Stomach smooth muscle (tissue), 2 donors: ENCODE measurements around the gene BBS5.
"Not testable (repeated sequence)": the region's sequence is repeated elsewhere in the genome, so short reads cannot be mapped to it uniquely, and the experiment has no call there.

Experiments used
- H3K27ac ChIP-seq: one replicate; pipeline ENCODE4 v1.7.0; 2013; ENCODE audit warnings: mild to moderate bottlenecking, low read length, inconsistent platforms
- H3K27me3 ChIP-seq, 2 donors: one replicate each; pipeline ENCODE4 v1.7.0; 2013; ENCODE audit warnings: low read length in 2 of 2; ENCODE audit not compliant: insufficient read depth in 2 of 2, control insufficient read depth in 1 of 2
- H3K36me3 ChIP-seq, 2 donors: one replicate each; pipeline ENCODE4 v1.7.0; 2013; ENCODE audit warnings: low read length in 2 of 2; ENCODE audit not compliant: control insufficient read depth in 2 of 2, insufficient read depth in 2 of 2
- H3K4me1 ChIP-seq: one replicate; pipeline ENCODE4 v1.7.0; 2013; ENCODE audit warnings: low read length; ENCODE audit not compliant: control insufficient read depth, insufficient read depth
- H3K4me3 ChIP-seq, 2 donors: one replicate each; pipeline ENCODE4 v1.7.0; 2013; ENCODE audit warnings: low read length in 2 of 2
- H3K9ac ChIP-seq, 2 donors: one replicate each; pipeline ENCODE4 v1.7.0; 2013; ENCODE audit warnings: low read length in 2 of 2, mild to moderate bottlenecking in 1 of 2
- H3K9me3 ChIP-seq, 2 donors: one replicate each; pipeline ENCODE4 v1.7.0; 2013; ENCODE audit warnings: low read length in 2 of 2; ENCODE audit not compliant: control insufficient read depth in 2 of 2
- donor health status: healthy.
- donor health status: Pancreatic carcinoma.

Gene BBS5

GRCh38 chr2:169479257-169480078 lies at the start of gene BBS5:
Gene BBS5, plus strand, starts transcription at chr2:169479494. Its CDS starts 60 bp downstream, at chr2:169479554.
- Histone ChIP-seq H3K4me3 (peak within 1 kb of the TSS; percentile 92 to 95), H3K4me1 (peaks cover 12% of the 10 kb centered on the region), H3K27me3 (no peaks in the 10 kb centered on the region), H3K9ac (peak within 1 kb of the TSS; percentile 91 to 94), H3K9me3 (no peaks in the 10 kb centered on the region), H3K36me3 (peaks cover 7 to 12% of the 10 kb centered on the region in 2 donors), H3K27ac (peak within 1 kb of the TSS; percentile 71)

DNA sequence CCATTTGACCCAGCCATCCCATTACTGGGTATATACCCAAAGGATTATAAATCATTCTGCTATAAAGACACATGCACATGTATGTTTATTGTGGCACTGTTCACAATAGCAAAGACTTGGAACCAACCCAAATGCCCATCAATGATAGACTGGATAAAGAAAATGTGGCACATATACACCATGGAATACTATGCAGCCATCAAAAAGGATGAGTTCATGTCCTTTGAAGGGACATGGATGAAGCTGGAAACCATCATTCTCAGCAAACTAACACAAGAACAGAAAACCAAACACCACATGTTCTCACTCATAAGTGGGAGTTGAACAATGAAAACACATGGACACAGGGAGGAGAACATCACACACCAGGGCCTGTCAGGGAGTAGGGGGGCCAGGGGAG lies 47.5 kb upstream of the BBS5 start:
- not testable (repeated sequence) for H3K27ac ChIP-seq, H3K9ac ChIP-seq, H3K36me3 ChIP-seq, H3K9me3 ChIP-seq, H3K4me1 ChIP-seq, H3K4me3 ChIP-seq, H3K27me3 ChIP-seq

- H3K4me3 ChIP-seq, H3K36me3 ChIP-seq, H3K9ac ChIP-seq, H3K27ac ChIP-seq, H3K9me3 ChIP-seq, H3K27me3 ChIP-seq, H3K4me1 ChIP-seq: not testable (repeated sequence)
These were observed 45.1 kb upstream of the BBS5 start for GRCh38 chr2:169434236-169434635.

DNA sequence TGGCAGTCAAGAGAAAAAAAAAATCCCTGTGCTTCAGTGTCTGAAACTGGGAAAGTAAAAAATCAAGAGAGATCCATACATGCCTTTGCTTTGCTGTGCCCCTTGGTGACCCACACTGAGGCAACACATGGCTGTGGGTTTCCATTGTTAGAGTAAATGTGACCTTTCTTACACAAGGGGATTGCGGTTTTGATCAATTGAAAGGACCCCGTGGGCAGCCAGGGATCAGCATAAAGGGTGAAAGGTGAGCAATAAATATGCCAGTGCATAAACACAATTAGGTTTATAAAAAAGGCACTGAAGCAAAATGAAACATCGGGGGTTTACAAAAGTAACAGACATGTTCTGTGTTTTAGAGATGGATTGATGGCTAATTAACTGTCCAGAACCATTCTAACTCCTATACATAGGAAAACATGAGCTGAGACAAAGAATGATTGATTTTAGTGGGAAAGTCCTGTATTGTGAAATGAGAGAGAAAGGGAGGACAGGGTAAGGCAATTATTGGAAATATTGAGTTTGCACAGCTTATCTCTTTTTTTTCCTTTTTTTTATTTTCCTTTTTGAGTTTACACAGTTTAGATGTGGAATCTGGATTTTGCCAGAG lies 40.7 kb upstream of the BBS5 start:
- Histone ChIP-seq H3K36me3 (no peaks in the 10 kb centered on the region), H3K27me3 (no peaks in the 10 kb centered on the region), H3K9ac (no peak overlapping the region), H3K4me3 (no peak overlapping the region), H3K27ac (no peak overlapping the region), H3K9me3 (no peaks in the 10 kb centered on the region), H3K4me1 (no peaks in the 10 kb centered on the region)

DNA sequence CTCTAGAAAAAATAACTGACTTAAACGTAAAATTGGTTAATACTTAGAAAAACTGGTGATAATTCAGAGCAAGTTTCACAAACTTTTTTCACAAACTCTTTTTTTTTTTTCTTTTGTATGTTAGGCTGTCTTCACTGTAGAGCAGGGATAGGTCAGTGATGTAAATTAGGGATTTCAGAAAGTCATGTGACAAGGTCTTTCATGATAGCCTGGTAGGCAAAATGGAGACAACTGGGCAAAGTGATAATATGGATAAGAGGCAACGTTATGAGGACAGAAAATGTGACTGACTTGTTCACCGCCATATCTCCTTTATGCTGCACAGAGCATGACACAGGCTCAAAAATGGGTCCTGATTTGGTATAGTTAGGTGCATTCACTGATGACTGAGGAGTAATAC lies 39.4 kb upstream of the BBS5 start:
- no peaks in the 10 kb centered on the region for H3K4me1 ChIP-seq
- H3K4me3 ChIP-seq: no peak overlapping the region
- H3K27me3 ChIP-seq: no peaks in the 10 kb centered on the region
- H3K9me3 ChIP-seq: no peaks in the 10 kb centered on the region
- H3K9ac ChIP-seq: no peak overlapping the region
- H3K27ac ChIP-seq: no peak overlapping the region
- H3K36me3 ChIP-seq: no peaks in the 10 kb centered on the region

GRCh38 chr2:169446452-169446851 lies 32.8 kb upstream of the BBS5 start:
- Histone ChIP-seq H3K36me3 (no peaks in the 10 kb centered on the region), H3K9me3 (no peaks in the 10 kb centered on the region), H3K4me3 (no peak overlapping the region), H3K9ac (no peak overlapping the region), H3K27ac (no peak overlapping the region), H3K4me1 (no peaks in the 10 kb centered on the region), H3K27me3 (no peaks in the 10 kb centered on the region)

GRCh38 chr2:169448316-169448715 lies 31.0 kb upstream of the BBS5 start:
- H3K9me3 ChIP-seq: no peaks in the 10 kb centered on the region
- H3K4me1 ChIP-seq: no peaks in the 10 kb centered on the region
- H3K27ac ChIP-seq: no peak overlapping the region
- no peak overlapping the region for H3K9ac ChIP-seq
- H3K4me3 ChIP-seq: no peak overlapping the region
- no peaks in the 10 kb centered on the region for H3K36me3 ChIP-seq
- no peaks in the 10 kb centered on the region for H3K27me3 ChIP-seq

- Histone ChIP-seq H3K4me3 (no peak overlapping the region), H3K9ac (no peak overlapping the region), H3K36me3 (no peaks in the 10 kb centered on the region)
These were observed 30.4 kb upstream of the BBS5 start for GRCh38 chr2:169448865-169449264.

GRCh38 chr2:169452080-169452479 lies 27.2 kb upstream of the BBS5 start:
- H3K27me3 ChIP-seq: no peaks in the 10 kb centered on the region
- no peaks in the 10 kb centered on the region for H3K4me1 ChIP-seq
- no peak overlapping the region for H3K9ac ChIP-seq
- no peaks in the 10 kb centered on the region for H3K36me3 ChIP-seq
- H3K27ac ChIP-seq: no peak overlapping the region
- no peaks in the 10 kb centered on the region for H3K9me3 ChIP-seq
- no peak overlapping the region for H3K4me3 ChIP-seq

More at GRCh38 chr2:169448865-169449264, 30.4 kb upstream of the BBS5 start:
- H3K27ac ChIP-seq: no peak overlapping the region
- H3K9me3 ChIP-seq: no peaks in the 10 kb centered on the region
- no peaks in the 10 kb centered on the region for H3K27me3 ChIP-seq
- no peaks in the 10 kb centered on the region for H3K4me1 ChIP-seq

DNA sequence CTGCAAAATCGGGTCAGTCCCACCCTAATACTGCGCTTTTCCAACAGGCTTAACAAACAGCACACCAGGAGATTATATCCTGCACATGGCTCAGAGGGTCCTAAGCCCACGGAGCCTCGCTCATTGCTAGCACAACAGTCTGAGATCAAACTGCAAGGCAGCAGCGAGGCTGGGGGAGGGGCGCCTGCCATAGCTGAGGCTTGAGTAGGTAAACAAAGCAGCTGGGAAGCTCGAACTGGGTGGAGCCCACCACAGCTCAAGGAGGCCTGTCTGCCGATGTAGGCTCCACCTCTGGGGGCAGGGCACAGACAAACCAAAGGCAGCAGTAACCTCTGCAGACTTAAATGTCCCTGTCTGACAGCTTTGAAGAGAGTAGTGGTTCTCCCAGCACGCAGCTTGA lies 26.2 kb upstream of the BBS5 start:
- H3K4me3 ChIP-seq, H3K9me3 ChIP-seq, H3K4me1 ChIP-seq, H3K36me3 ChIP-seq, H3K27me3 ChIP-seq, H3K27ac ChIP-seq, H3K9ac ChIP-seq: not testable (repeated sequence)

DNA sequence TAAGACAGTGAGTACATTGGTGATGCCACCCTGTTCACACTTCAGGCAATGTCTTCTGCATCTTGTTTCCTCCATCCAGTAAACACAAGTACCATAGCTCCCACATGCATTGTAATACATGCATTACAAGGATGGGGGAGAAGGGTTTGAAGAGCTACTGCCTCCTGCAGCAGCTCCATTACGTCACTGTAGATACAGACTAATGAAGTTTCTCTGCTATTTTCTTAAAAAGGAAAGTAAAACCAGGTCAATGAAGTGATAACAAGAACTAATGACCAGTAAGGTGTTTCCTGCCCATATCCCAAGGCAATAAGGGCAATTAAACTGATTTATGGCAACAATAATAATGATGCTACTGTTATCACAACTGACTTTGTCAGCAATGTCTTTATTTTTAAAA lies 18.2 kb upstream of the BBS5 start:
- no peaks in the 10 kb centered on the region for H3K36me3 ChIP-seq
- H3K27me3 ChIP-seq: no peaks in the 10 kb centered on the region
- no peak overlapping the region for H3K4me3 ChIP-seq
- no peaks in the 10 kb centered on the region for H3K9me3 ChIP-seq
- H3K9ac ChIP-seq: no peak overlapping the region
- H3K4me1 ChIP-seq: no peaks in the 10 kb centered on the region
- H3K27ac ChIP-seq: no peak overlapping the region
